GM04503 (cell line): ENCODE results near the gene RASIP1.
"Not testable (repeated sequence)": the region's sequence is repeated elsewhere in the genome, so short reads cannot be mapped to it uniquely, and the experiment has no call there.

Source experiments
- DNase-seq: peaks from one replicate; pipeline ENCODE4 v3.0.0-alpha.2; 2012; ENCODE audit warnings: low read depth

The RASIP1 gene

DNA sequence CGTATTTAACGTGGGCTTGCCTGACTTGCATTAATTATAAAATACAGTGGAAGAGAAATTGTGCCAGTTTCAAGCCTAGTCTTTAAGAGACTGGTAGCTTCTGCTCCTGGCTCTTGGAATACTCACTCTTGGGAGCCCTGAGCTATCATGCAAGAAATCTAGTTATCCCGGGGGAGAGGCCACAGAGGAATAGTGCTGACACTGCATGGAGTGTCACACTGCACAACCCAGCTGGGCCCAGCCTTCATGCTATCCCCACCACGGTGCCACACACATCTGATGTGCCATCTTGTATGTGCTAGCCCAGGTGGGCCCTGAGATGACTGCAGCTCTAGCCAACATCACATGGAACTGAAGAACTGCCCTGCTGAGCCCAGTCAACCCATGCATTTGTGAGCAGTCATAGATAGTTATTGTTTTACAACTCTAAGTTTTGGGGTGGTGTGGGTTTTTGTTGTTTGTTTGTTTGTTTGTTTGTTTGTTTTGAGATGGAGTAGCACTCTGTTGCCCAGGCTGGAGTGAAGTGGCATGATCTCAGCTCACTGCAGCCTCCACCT, 29.2 kb downstream of the RASIP1 start:
- DNase-seq: no peak

DNA sequence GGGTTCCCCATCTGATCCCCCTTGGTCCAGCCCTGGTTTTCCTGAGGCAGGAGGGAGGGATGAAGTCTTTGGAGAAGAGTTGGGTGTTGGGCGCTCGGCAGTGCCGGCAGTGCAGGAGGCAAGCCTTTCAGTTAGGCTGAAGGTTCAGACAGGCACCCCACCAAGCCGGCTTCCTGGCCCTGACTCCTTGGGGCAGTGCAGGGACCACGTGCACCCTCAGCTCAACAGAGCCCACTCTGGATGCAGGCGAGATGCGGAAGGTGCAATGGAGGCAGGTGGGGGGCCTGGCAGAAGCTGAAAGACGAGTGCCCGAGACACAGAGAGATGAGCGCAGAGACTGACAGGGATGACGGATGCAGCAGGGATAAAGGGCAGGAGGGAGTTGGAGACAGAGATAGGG, 31.9 kb downstream of the RASIP1 start:
- DNase-seq: no peak

DNA sequence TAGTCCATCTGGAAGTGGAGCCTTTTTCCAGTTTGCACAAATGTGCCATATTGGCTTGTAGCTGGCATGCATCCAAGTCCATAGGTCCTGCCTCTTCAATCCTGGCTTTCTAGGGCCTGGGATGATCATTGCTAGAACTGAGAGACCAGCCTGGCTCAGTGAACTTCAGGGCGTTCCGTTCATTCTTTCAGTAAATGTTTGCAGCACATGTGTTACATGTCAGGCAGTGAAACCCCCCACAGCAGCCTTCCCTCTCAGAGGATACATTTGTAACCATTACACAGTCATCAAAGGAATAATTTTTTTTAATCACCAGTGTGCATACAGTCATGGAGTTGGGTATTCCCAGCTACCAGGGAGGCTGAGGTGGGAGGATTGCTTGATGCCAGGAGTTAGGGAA, 35.0 kb downstream of the RASIP1 start:
- no peak for DNase-seq

DNA sequence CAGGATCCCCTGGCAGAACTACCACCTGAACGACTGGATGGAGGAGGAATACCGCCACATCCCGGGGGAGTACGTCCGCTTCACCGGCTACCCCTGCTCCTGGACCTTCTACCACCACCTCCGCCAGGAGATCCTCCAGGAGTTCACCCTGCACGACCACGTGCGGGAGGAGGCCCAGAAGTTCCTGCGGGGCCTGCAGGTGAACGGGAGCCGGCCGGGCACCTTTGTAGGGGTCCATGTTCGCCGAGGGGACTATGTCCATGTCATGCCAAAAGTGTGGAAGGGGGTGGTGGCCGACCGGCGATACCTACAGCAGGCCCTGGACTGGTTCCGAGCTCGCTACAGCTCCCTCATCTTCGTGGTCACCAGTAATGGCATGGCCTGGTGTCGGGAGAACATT, 37.1 kb downstream of the RASIP1 start:
- no peak for DNase-seq

DNA sequence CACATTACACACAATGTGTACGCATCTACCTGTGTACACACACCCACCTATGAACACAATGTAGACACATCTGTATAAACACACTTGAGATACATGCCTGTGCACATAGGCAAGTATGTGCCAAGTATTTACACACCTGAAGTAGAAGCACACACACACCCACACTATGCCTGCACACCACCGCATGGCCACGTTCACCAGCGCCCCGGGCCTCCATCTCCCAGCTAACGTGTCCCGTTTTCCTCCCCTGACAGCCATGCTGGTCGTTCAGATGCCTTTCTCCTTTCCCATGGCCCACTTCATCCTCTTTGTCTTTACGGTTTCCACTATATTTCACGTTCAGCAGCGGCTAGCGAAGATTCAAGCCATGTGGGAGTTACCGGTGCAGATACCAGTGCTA, 37.7 kb downstream of the RASIP1 start:
- no peak for DNase-seq

GRCh38 chr19:48698046-48698445, 42.4 kb downstream of the RASIP1 start:
- peak; percentile 39 for DNase-seq

- no peak for DNase-seq
Measured at GRCh38 chr19:48696353-48697010, 43.9 kb downstream of the RASIP1 start.

DNA sequence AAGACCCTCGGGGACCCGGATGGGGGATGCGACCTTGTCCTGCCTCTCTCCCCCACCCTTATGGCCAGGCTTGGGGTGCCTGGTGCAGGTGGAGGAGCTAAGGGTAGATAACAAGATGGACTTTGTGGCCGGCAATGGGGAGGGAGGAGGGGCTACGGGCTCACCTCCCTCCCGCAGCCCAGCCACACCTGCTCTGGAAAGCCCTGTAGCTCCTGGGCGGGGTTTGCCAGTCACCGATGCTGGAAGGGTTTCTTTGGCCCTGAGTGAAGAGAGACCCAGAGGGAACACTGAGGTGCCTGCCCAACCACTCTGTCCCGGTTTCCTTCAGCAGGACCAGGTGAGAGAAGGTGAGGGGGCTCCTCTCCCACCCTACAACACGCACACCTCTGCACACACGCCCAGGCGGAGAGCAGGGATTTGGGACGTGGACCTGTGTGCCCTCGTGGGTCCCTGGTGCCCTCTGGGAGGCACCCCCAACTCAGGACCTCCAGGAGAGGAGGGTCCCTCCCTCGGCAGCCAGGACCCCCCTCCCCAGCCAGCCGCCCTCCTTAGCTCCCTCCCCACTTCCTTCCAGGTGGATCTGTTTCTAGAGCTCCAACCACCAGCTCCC, 44.6 kb downstream of the RASIP1 start, which contains the start of gene FUT2:
FUT2 (plus strand) TSS at position 229 of the 610 bp plus-strand sequence. CDS start 6,986 bp downstream, outside the sequence.
- DNase-seq: no peak

DNA sequence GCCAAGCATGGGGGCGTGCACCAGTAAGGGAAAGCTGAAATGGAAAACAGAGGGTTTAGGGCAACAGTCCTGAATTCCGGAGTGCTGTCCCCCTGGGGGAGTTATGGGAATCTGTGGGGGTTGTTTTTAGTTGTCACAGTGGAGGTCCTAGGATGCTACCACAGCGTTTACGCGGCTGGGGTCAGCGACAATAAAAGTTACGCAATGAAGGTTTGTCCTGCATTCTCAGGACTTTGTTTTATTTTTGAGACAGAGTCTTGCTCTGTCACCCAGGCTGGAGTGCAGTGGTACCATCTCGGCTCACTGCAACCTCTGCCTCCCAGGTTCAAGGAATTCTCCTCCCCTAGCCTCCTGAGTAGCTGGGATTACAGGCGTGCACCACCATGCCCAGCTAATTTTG, 46.8 kb downstream of the RASIP1 start:
- DNase-seq: not testable (repeated sequence)

GRCh38 chr19:48689449-48689848, 51.0 kb downstream of the RASIP1 start:
- no peak for DNase-seq

GRCh38 chr19:48687776-48688175, 52.6 kb downstream of the RASIP1 start:
- DNase-seq: no peak

DNA sequence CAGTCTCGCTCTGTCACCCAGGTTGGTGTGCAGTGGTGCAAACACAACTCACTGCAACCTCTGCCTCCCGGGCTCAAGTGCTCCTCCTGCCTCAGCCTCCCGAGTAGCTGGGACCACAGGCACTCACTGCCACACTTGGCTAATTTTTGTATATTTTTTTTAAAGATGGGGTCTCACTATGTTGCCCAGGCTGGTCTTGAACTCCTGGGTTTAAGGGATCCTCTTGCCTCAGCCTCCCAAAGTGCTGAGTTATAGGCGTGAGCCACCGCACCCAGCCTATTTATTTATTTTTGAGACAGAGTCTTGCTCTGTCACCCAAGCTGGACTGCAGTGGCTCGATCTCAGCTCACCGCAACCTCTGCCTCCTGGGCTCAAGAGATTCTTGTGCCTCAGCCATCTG, 53.8 kb downstream of the RASIP1 start:
- DNase-seq: not testable (repeated sequence)

GRCh38 chr19:48686088-48686487, 54.3 kb downstream of the RASIP1 start:
- DNase-seq: no peak

GRCh38 chr19:48685583-48685982, 54.8 kb downstream of the RASIP1 start:
- no peak for DNase-seq

- DNase-seq: no peak
Measured at GRCh38 chr19:48683349-48683748, 57.1 kb downstream of the RASIP1 start.

DNA sequence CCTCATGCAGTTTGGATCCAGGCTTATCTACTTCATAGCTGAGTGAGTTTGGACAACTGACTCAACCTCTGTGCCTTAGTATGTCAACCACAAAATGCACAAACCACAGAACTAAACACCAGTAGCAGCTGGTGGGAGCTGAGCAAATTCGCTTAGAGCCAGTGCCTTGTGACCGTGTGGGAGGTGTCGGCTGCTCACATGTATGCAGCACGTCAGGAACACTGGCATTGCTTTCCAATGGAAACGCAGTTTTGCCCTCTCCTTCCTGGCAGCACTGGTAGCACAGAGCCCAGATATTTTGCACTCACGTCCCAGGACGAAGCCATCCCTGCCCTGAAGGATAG, 59.3 kb downstream of the RASIP1 start:
- DNase-seq: no peak

GRCh38 chr19:48680436-48681126, 59.8 kb downstream of the RASIP1 start:
- no peak for DNase-seq

DNA sequence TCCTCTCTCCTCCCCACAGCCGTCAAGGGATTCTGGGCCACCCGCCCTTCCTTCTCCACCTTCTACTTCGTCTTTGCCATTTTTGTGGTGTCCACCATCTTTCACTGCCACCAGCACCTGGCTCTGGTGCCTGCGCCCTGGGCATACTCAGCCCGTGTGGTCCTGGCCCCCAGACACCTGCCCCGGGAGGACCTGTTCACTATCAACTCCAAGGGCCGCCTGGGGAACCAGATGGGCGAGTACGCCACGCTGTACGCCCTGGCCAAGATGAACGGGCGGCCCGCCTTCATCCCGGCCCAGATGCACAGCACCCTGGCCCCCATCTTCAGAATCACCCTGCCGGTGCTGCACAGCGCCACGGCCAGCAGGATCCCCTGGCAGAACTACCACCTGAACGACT, 60.4 kb downstream of the RASIP1 start:
- DNase-seq: not testable (repeated sequence)

DNA sequence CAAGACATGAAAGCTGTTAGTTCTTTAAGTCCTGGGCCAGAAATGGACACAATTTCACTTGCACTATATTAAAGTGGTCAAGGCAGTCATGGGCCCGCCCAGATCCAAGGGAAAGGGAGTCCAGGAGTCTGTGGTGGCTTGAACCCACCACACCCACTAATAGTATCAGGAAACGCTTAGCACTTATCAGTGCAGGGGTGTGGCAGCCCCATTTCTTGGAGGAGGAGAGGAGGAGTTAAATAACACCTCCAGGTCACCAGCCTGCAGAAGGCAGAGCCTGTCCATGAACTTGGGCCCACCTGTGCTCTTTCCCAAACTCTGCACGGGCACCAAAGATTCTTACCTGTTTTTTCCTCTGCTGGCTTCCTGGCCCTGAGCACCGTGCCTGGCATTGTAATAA, 62.2 kb downstream of the RASIP1 start:
- no peak for DNase-seq

DNA sequence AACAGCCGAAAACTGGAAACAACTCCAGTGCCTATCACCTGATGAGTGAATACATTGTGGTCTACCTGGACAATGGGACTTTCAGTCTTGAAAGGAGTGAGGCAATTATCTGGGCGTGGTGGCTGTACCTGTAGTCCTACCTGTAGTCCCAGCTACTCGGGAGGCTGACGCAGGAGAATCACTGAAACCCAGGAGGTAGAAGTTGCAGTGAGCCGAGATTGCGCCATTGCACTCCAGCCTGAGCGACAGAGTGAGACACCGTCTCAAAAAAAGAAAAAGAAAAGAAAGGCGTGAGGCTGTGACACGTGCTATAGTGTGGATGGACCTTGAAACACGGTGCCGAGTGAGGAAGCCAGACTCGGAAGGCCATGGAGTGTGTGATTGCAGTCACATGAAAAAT, 63.5 kb downstream of the RASIP1 start:
- DNase-seq: no peak

- DNase-seq: no peak
Measured at GRCh38 chr19:48676487-48676886, 63.9 kb downstream of the RASIP1 start.

DNA sequence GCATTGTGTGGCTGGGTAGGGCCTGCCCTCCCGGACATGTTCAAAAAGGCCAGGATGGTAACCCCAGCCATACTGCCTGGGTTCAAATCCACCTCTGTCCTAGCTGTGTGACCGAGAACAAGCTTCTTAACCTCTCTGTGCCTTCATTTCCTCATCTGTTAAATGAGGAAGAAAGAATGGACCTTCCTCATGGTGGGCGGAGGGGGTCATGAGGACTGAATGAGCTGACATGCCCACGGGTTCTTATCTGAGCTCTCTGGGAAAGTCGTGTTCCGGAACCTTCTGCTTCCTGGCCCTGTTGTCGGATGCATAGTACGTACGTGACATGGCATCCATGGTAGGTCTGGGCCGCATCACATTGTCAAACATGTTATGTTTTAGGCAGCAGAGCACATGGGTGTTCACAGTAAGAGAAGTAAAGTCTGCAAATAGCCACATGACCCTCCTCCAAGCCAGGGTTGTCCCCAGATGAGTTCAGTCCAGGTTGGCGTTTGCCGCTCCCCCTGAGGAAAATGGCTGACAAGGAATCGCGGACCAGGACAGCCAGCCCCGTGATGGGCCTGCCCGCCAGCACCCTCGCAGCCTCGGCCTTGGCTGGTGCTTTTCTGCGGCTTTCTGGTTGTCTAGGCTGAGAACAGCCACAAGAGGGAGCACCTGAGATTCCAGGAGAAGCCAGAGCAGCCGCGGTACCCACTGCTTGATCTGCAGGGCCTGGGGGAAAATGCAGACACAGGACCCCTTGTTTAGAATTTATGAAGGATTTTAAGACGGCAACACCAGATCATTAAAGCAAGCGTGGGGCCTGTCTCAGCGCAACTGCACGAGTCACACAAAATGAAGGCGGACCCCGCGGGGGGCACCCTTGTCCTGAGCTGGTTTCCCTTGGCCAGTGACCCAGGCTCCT, 65.2 kb downstream of the RASIP1 start:
- DNase-seq: peak; percentile 23
